Activated T-helper 1 cell treated with anti-CD3 and anti-CD28 coated beads, Interleukin-2, amount 50 U/mL, for 16 hours (primary cell): ENCODE results near the gene PRPF40A.
A peak's percentile ranks its signal among the peaks of the same experiment; 100 is the strongest.

Experiments used
- DNase-seq, 2 donors: peaks; one replicate each; pipeline ENCODE4 v3.0.0-alpha.2; 2020; ENCODE audit warnings: low read depth in 1 of 2, low spot score in 1 of 2

PRPF40A gene

GRCh38 chr2:152718076-152718908 is 1.0 kb upstream of the PRPF40A start, which contains the start of gene ARL6IP6:
Gene ARL6IP6 (plus strand): TSS chr2:152718620. CDS start chr2:152718625, 5 bp downstream.
- peak; percentile 81 to 88 for DNase-seq

- peak in 1 of 2 donors; percentile 9 for DNase-seq
These were observed 445 bp downstream of the PRPF40A start for GRCh38 chr2:152716805-152717227.

GRCh38 chr2:152715854-152716428 is 1.3 kb downstream of the PRPF40A start:
- DNase-seq, result no peak

GRCh38 chr2:152715112-152715511 is 2.1 kb downstream of the PRPF40A start:
- DNase-seq, result no peak

- no peak for DNase-seq
These were observed 6.5 kb downstream of the PRPF40A start for GRCh38 chr2:152710713-152711112.

GRCh38 chr2:152708742-152709141 is 8.5 kb downstream of the PRPF40A start:
- DNase-seq, result no peak

GRCh38 chr2:152706477-152707021 is 10.7 kb downstream of the PRPF40A start:
- DNase-seq, result no peak

GRCh38 chr2:152701198-152701597 is 16.1 kb downstream of the PRPF40A start:
- no peak for DNase-seq

GRCh38 chr2:152696476-152696875 is 20.8 kb downstream of the PRPF40A start:
- no peak for DNase-seq

GRCh38 chr2:152695763-152696162 is 21.5 kb downstream of the PRPF40A start:
- no peak for DNase-seq

GRCh38 chr2:152694161-152694661 is 23.1 kb downstream of the PRPF40A start:
- no peak for DNase-seq

- DNase-seq, result no peak
These were observed 24.2 kb downstream of the PRPF40A start for GRCh38 chr2:152693033-152693432.

GRCh38 chr2:152686321-152686720 is 30.9 kb downstream of the PRPF40A start:
- DNase-seq, result no peak

GRCh38 chr2:152683400-152683799 is 33.9 kb downstream of the PRPF40A start:
- no peak for DNase-seq

- no peak for DNase-seq
These were observed 34.6 kb downstream of the PRPF40A start for GRCh38 chr2:152682663-152683062.

- no peak for DNase-seq
These were observed 38.5 kb downstream of the PRPF40A start for GRCh38 chr2:152678808-152679207.

GRCh38 chr2:152676461-152676860 is 40.8 kb downstream of the PRPF40A start:
- no peak for DNase-seq

GRCh38 chr2:152674334-152674733 is 42.9 kb downstream of the PRPF40A start:
- DNase-seq, result no peak

GRCh38 chr2:152664725-152665124 is 52.5 kb downstream of the PRPF40A start:
- DNase-seq, result no peak

- no peak for DNase-seq
These were observed 56.2 kb downstream of the PRPF40A start for GRCh38 chr2:152661076-152661475.

GRCh38 chr2:152658221-152658620 is 59.0 kb downstream of the PRPF40A start:
- no peak for DNase-seq

GRCh38 chr2:152657043-152657442 is 60.2 kb downstream of the PRPF40A start:
- DNase-seq, result no peak
